ENCODE results near the gene DPM2.

The DPM2 gene

DNA sequence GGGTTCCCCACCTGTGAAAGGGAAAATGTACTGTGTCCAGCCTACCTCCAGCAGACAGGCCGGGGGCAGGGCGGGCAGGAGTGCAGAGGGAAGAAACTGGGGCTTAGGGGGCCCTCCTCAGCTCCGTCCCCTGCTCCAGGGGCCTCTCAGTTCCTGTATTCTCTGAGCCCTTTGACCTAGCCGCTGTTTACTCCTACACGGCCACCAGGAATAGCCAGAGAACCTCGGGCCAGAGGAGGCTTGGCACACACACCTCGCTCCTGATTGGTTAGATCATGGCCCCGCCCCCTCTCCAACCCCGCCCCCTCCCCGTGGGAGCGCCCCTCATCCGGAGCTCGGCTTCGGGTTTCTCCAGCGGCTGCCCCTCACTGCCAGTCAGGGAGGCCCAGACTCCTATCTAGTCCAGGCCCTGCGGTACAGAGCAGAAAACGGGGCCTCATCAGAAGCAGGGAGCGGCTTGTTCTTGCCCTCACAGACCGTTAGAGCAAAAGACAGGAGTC is 40.4 kb downstream of the DPM2 start:
- Histone ChIP-seq H3K27me3 (ENCODE audit: control insufficient read depth, low read length) (no peaks in the 10 kb centered on the region), H3K27ac (ENCODE audit: low read depth, low read length) (no peak overlapping the region), H3K4me3 (ENCODE audit: low read length) (peak overlapping the region; percentile 41), H3K4me1 (ENCODE audit: control insufficient read depth, low read length) (peaks cover 45% of the 10 kb centered on the region), H3K79me2 (ENCODE audit: control insufficient read depth, low read length) (peaks cover 19% of the 10 kb centered on the region), H3F3A (ENCODE audit: control insufficient read depth, insufficient read depth) (peaks cover 6% of the 10 kb centered on the region), H4K20me1 (ENCODE audit: control insufficient read depth, insufficient read depth, low read depth, low read length) (no peaks in the 10 kb centered on the region), H3K4me2 (ENCODE audit: low read length) (peak overlapping the region; percentile 51), H3K9me3 (ENCODE audit: control insufficient read depth, insufficient read depth, low read length) (no peaks in the 10 kb centered on the region), H3K9me2 (replicated peaks; ENCODE audit: control insufficient read depth, low read length) (no peaks in the 10 kb centered on the region), H3K36me3 (ENCODE audit: control insufficient read depth, low read length) (peaks cover 48% of the 10 kb centered on the region)
- TF ChIP-seq, protein P1, sequence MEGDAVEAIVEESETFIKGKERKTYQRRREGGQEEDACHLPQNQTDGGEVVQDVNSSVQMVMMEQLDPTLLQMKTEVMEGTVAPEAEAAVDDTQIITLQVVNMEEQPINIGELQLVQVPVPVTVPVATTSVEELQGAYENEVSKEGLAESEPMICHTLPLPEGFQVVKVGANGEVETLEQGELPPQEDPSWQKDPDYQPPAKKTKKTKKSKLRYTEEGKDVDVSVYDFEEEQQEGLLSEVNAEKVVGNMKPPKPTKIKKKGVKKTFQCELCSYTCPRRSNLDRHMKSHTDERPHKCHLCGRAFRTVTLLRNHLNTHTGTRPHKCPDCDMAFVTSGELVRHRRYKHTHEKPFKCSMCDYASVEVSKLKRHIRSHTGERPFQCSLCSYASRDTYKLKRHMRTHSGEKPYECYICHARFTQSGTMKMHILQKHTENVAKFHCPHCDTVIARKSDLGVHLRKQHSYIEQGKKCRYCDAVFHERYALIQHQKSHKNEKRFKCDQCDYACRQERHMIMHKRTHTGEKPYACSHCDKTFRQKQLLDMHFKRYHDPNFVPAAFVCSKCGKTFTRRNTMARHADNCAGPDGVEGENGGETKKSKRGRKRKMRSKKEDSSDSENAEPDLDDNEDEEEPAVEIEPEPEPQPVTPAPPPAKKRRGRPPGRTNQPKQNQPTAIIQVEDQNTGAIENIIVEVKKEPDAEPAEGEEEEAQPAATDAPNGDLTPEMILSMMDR (IDR thresholded peaks at IDR 0.05; ENCODE audit: low read depth, low read length, poor library complexity, severe bottlenecking) = no peak
- no peak for TF ChIP-seq EZH2phosphoT487 (IDR thresholded peaks at IDR 0.05; ENCODE audit: borderline replicate concordance, low read length)

DNA sequence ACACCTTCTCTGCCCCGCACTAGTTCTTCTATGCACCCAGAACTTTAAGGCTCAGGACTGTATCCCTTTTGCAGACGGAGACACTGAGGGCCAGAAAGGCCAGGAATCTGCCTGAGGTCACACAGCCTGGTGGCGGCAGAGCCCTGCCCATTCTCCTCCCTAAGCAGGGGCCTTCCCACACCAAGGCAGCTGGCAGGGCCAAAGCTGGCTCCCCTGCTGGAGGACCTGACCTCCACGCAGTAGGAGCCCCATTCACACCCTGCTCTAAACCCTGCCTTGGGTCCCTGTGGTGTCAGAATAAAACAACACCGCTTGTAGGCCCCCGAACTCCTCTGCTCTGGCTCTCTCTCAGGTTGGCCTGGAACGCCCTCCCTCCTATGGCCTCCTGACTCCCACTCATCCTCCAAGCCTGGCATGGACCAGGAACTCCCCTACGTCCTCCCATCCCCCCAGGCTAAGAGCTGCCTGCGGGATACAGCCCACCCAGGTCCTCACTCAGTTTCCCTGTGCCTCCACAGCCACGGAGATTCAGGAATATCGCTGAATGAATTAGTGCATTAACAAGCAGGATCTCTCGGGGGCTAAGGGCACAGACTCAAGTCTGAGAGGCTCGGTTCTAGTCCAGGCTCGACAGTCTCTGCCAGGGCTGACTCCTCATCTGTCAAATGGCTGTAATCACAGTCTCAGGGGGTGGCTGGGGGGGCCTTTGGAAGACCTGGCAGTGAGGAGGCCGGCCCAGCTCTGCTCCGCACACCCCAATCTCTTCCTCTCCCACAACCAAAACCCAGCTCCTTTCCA is 41.1 kb downstream of the DPM2 start:
- Histone ChIP-seq H3K27me3 (ENCODE audit: control insufficient read depth, low read length) (no peaks in the 10 kb centered on the region), H3F3A (ENCODE audit: control insufficient read depth, insufficient read depth) (peaks cover 9% of the 10 kb centered on the region), H3K9me3 (ENCODE audit: control insufficient read depth, insufficient read depth, low read length) (no peaks in the 10 kb centered on the region), H3K4me1 (ENCODE audit: control insufficient read depth, low read length) (peaks cover 38% of the 10 kb centered on the region), H3K4me2 (ENCODE audit: low read length) (no peak overlapping the region), H3K27ac (ENCODE audit: low read depth, low read length) (no peak overlapping the region), H3K79me2 (ENCODE audit: control insufficient read depth, low read length) (peaks cover 19% of the 10 kb centered on the region), H3K36me3 (ENCODE audit: control insufficient read depth, low read length) (peaks cover 48% of the 10 kb centered on the region), H4K20me1 (ENCODE audit: control insufficient read depth, insufficient read depth, low read depth, low read length) (no peaks in the 10 kb centered on the region), H3K4me3 (ENCODE audit: low read length) (no peak overlapping the region), H3K9me2 (replicated peaks; ENCODE audit: control insufficient read depth, low read length) (no peaks in the 10 kb centered on the region)
- TF ChIP-seq, protein P1 (IDR thresholded peaks at IDR 0.05; ENCODE audit: low read depth, low read length, poor library complexity, severe bottlenecking) = no peak
- no peak for TF ChIP-seq EZH2phosphoT487 (IDR thresholded peaks at IDR 0.05; ENCODE audit: borderline replicate concordance, low read length)

GRCh38 chr9:127895811-127896210 is 41.8 kb downstream of the DPM2 start:
- Histone ChIP-seq H3K36me3 (ENCODE audit: control insufficient read depth, low read length) (peaks cover 52% of the 10 kb centered on the region), H3K4me1 (ENCODE audit: control insufficient read depth, low read length) (peaks cover 31% of the 10 kb centered on the region), H3K79me2 (ENCODE audit: control insufficient read depth, low read length) (peaks cover 19% of the 10 kb centered on the region), H3K4me2 (ENCODE audit: low read length) (no peak overlapping the region), H3K9me2 (replicated peaks; ENCODE audit: control insufficient read depth, low read length) (no peaks in the 10 kb centered on the region), H3K27me3 (ENCODE audit: control insufficient read depth, low read length) (no peaks in the 10 kb centered on the region), H3F3A (ENCODE audit: control insufficient read depth, insufficient read depth) (peaks cover 9% of the 10 kb centered on the region), H3K27ac (ENCODE audit: low read depth, low read length) (no peak overlapping the region), H4K20me1 (ENCODE audit: control insufficient read depth, insufficient read depth, low read depth, low read length) (no peaks in the 10 kb centered on the region), H3K4me3 (ENCODE audit: low read length) (no peak overlapping the region), H3K9me3 (ENCODE audit: control insufficient read depth, insufficient read depth, low read length) (no peaks in the 10 kb centered on the region)
- TF ChIP-seq EZH2phosphoT487 (IDR thresholded peaks at IDR 0.05; ENCODE audit: borderline replicate concordance, low read length) = no peak
- TF ChIP-seq, protein P1 (IDR thresholded peaks at IDR 0.05; ENCODE audit: low read depth, low read length, poor library complexity, severe bottlenecking) = no peak

Data from DOHH2 (cell line).